ENCODE measurements around the gene MPHOSPH10.

Gene MPHOSPH10

DNA sequence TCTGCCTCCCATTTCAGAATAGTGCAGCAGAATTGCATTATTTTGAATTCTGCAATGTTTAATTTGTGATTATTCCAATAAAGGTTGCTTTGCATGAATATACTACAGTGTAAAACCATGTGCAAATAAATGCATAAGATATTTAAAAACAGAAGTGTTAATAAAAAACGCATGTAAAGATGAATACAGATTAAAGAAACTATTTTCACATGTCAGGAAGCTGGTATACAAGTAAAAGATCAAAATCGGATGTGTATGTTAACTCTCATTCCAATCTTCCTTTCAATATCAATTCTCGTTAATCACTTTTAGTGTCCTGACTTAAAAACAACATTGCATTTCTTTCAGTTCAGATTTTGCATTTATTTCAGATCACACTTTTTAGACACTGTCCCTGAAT is 3.5 kb upstream of the MPHOSPH10 start:
- TF ChIP-seq CTCF (IDR thresholded peaks at IDR 0.05) = no peak

- no peak for TF ChIP-seq CTCF (IDR thresholded peaks at IDR 0.05)
These were observed 1.1 kb upstream of the MPHOSPH10 start for GRCh38 chr2:71129114-71129901.

DNA sequence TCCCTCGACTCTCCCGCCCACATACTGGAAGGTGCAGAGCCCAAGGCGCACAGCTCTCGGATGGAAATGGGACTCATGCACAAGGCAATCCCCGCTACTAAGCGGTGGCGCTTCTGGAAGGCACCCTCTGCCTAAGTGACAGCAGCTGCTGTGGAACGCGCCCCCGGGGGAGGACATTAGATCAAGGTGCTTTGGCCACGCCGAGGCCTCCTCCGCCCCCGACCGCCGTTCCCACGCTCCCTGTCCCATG is 607 bp upstream of the MPHOSPH10 start:
- no peak for TF ChIP-seq CTCF (IDR thresholded peaks at IDR 0.05)

GRCh38 chr2:71130905-71131244 is 441 bp downstream of the MPHOSPH10 start:
- TF ChIP-seq CTCF (IDR thresholded peaks at IDR 0.05) = no peak

GRCh38 chr2:71133603-71134002 is 3.2 kb downstream of the MPHOSPH10 start:
- no peak for TF ChIP-seq CTCF (IDR thresholded peaks at IDR 0.05)

GRCh38 chr2:71136174-71136573 is 5.7 kb downstream of the MPHOSPH10 start:
- no peak for TF ChIP-seq CTCF (IDR thresholded peaks at IDR 0.05)

DNA sequence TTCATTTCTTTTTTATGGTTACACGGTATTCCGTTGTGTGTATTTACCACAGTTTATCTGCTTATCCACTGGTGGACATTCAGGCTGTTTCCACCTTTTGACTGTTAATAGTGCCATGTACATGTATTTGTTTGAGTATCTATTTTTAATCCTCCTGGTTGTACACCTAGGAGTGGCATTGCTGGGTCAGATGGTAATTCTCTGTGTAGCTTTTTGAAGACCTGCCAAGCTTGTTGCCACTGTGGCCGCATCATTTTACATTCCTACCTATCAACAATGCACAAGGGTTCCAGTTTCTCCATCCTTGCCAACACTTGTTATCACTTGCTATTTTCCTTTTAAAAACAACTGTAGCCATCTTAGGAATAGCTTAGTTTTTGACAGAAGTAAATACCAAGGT is 13.3 kb downstream of the MPHOSPH10 start:
- no peak for TF ChIP-seq CTCF (IDR thresholded peaks at IDR 0.05)

DNA sequence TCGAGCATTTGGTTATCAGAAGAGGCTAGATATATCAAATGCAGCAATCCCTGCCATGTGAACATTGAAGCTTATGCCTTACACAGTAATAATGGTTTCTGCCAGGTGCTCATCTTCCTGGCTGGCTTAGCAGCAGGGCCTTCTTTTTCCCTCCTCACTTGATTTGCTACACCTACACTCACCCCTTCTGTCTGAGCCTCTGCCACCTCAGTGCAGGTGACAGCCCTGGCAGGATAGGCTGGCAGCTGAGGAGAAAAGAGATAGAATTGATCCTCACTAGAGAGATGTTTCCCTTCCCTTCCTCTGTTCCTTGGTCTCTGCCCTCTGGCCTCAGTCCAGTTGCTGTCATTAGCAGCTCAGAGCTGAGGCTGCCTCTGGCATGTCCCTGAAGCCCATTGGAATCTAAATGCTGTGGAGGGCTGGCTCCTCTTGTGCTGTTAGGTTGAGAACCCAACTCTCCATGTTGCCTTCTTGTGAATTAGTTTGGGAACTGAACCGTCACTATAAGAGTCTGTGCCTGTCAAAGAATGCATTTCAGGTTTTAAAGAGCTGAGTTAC is 18.2 kb downstream of the MPHOSPH10 start:
- TF ChIP-seq CTCF (IDR thresholded peaks at IDR 0.05) = no peak
